CD8-positive, alpha-beta memory T cell (primary cell): ENCODE data around the gene POU6F2. TPM values are rescaled to one million over a fixed set of nuclear protein-coding genes. Genes with fewer than 3 reads are reported as not detected.

ENCODE experiments used
- CTCF ChIA-PET: fragments of 350-600 bp; sonication (Branson Sonifier 250); formaldehyde crosslinking; loops from one replicate; lab custom pipeline; 2021; ENCODE audit warnings: antibody characterized with exemption; lab: Charles Lee
- POLR2A ChIA-PET: fragments of 350-600 bp; sonication (Branson Sonifier 250); formaldehyde crosslinking; loops from one replicate; lab custom pipeline; 2021; ENCODE audit warnings: antibody characterized with exemption; lab: Charles Lee
- DNase-seq, 5 donors: peaks; one replicate each; pipeline versions ENCODE4 v3.0.0 to v3.0.0-alpha.2; 2020 to 2022; ENCODE audit warnings: mixed read lengths in 1 of 5
- H3K27ac ChIP-seq: one replicate; pipeline ENCODE4 v1.7.0; 2013; ENCODE audit warnings: low read depth, mild to moderate bottlenecking, low read length, moderate library complexity
- H3K27me3 ChIP-seq: 2 replicates; pipeline ENCODE4 v1.7.0; 2013; ENCODE audit warnings: low read length, mild to moderate bottlenecking; ENCODE audit not compliant: insufficient read depth, poor library complexity, severe bottlenecking
- H3K36me3 ChIP-seq: 2 replicates; pipeline ENCODE4 v1.7.0; 2013; ENCODE audit warnings: mild to moderate bottlenecking, low read length, moderate library complexity; ENCODE audit not compliant: insufficient read depth
- H3K4me1 ChIP-seq: 2 replicates; pipeline ENCODE4 v1.7.0; 2013; ENCODE audit warnings: mild to moderate bottlenecking, low read length, moderate library complexity; ENCODE audit not compliant: insufficient read depth
- H3K4me3 ChIP-seq: 2 replicates; pipeline ENCODE4 v1.7.0; 2013; ENCODE audit warnings: mild to moderate bottlenecking, low read length
- H3K9me3 ChIP-seq: 2 replicates; pipeline ENCODE4 v1.7.0; 2013; ENCODE audit warnings: mild to moderate bottlenecking, low read length
- H3K27ac Mint-ChIP-seq, 8 donors: one replicate each; pipeline ENCODE4 v1.8.0; 2020 to 2021; ENCODE audit warnings: mixed read lengths in 8 of 8, mild to moderate bottlenecking in 6 of 8, inconsistent platforms in 3 of 8, moderate library complexity in 3 of 8
- H3K27me3 Mint-ChIP-seq, 2 donors: one replicate each; pipeline ENCODE4 v1.8.0; 2020 to 2021; ENCODE audit warnings: mixed read lengths in 2 of 2, mild to moderate bottlenecking in 1 of 2, moderate library complexity in 1 of 2
- H3K36me3 Mint-ChIP-seq, 3 donors: one replicate each; pipeline ENCODE4 v1.8.0; 2020 to 2021; ENCODE audit warnings: mixed read lengths in 3 of 3, inconsistent platforms in 1 of 3, mild to moderate bottlenecking in 1 of 3
- H3K4me1 Mint-ChIP-seq, 3 donors: one replicate each; pipeline ENCODE4 v1.8.0; 2020 to 2021; ENCODE audit warnings: mixed read lengths in 3 of 3, inconsistent platforms in 1 of 3, mild to moderate bottlenecking in 1 of 3
- H3K4me3 Mint-ChIP-seq, 7 donors: one replicate each; pipeline ENCODE4 v1.8.0; 2020 to 2021; ENCODE audit warnings: mixed read lengths in 7 of 7, mild to moderate bottlenecking in 6 of 7, moderate library complexity in 4 of 7, inconsistent platforms in 2 of 7
- H3K9me3 Mint-ChIP-seq, 5 donors: one replicate each; pipeline ENCODE4 v1.8.0; 2020 to 2022; ENCODE audit warnings: mixed read lengths in 5 of 5, mild to moderate bottlenecking in 3 of 5, moderate library complexity in 2 of 5, inconsistent platforms in 1 of 5
- polyA plus RNA-seq: library from polyadenylated mRNA; unstranded; fragments of 300-500 nt; fragmentation: Illumina TruSeq; gene quantifications from one replicate; pipeline ENCODE4 v1.2.3, GENCODE V29; 2021
- total RNA-seq, 2 experiments: library from RNA; stranded (reverse); gene quantifications; one replicate each; pipeline ENCODE4 v1.2.3, GENCODE V29; 2021

The POU6F2 gene
- total and polyA plus RNA-seq, 3 experiments from 2014 or later, result not detected

DNA sequence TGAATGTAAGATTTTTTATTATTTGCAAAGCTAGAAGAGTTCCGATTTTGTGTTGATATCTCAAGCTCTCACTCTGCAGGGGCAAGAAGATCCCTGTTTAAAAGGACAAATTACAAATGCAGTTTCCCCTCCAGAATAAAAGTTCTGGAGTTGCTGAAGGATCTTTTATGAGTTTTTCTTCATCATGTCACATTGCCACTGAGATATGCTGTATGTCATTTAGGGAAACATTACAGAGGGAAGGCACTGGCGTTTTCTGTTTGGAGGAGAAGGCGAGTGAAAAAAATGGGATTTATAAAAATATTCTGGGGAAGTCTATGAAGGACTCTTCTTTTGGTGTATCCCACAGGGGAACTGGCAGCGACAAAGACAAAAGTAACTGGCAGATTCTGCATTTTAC is 57.4 kb downstream of the POU6F2 start:
- no peaks in the 10 kb centered on the region for H3K36me3 ChIP-seq
- H3K9me3 ChIP-seq, result no peaks in the 10 kb centered on the region
- ChIA-PET POLR2A (no interaction called here), CTCF (no interaction called here)
- Mint-ChIP-seq H3K27me3 (peaks cover 0 to 3% of the 10 kb centered on the region in 2 donors), H3K27ac (no peak overlapping the region), H3K4me1 (no peaks in the 10 kb centered on the region), H3K9me3 (peaks cover 0 to 2% (median 0%) of the 10 kb centered on the region in 5 donors), H3K4me3 (no peak overlapping the region), H3K36me3 (no peaks in the 10 kb centered on the region)
- H3K27ac ChIP-seq, result no peak overlapping the region
- H3K27me3 ChIP-seq, result no peaks in the 10 kb centered on the region
- DNase-seq, result no peak
- no peaks in the 10 kb centered on the region for H3K4me1 ChIP-seq
- H3K4me3 ChIP-seq, result no peak overlapping the region

DNA sequence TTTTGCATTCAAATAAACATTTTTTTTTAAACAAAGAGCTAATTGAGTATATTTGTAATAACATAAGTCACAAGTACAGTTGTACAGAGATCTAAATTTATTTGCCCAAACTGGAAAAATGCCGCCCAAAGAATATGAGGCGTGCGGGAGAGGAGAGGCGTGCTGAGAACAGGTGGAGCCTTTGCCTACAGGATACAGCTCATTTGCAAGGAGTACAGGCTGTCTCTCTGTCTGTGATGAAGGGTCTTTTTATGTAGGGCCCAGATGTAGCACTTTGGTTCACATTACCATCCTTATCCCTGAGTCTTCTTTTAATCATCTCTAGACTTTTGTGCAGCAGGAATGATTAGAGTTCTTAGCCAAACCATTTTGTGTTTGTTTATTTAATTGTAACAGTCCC is 58.2 kb downstream of the POU6F2 start:
- Histone ChIP-seq H3K36me3 (no peaks in the 10 kb centered on the region), H3K27ac (no peak overlapping the region), H3K4me3 (no peak overlapping the region), H3K4me1 (no peaks in the 10 kb centered on the region), H3K27me3 (no peaks in the 10 kb centered on the region), H3K9me3 (no peaks in the 10 kb centered on the region)
- Mint-ChIP-seq H3K4me3 (no peak overlapping the region), H3K36me3 (no peaks in the 10 kb centered on the region), H3K4me1 (no peaks in the 10 kb centered on the region), H3K27ac (no peak overlapping the region), H3K9me3 (peaks cover 0 to 2% (median 0%) of the 10 kb centered on the region in 5 donors), H3K27me3 (peaks cover 0 to 3% of the 10 kb centered on the region in 2 donors)
- DNase-seq, result no peak
- POLR2A ChIA-PET, result no interaction called here
- CTCF ChIA-PET, result no interaction called here

DNA sequence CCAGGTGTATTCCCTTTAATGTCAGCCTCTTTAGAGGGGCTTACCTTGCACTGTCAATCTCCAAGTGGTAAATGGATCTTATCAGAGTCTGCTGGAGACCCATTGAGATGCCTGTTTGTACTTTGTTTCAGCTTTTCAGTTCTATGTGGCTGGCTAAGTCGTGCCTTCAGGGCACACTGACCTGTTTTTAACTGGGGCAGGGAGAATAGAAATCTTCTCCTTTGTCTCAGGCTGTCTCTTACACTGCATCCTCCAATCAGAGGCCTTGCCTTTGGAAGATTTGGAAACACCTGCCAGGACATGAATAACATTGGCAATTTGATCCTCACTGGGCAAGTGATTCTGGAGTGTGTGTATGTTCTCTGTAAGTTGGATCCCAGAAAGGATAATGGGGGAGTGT is 65.0 kb downstream of the POU6F2 start:
- Histone ChIP-seq H3K27me3 (no peaks in the 10 kb centered on the region), H3K36me3 (no peaks in the 10 kb centered on the region), H3K27ac (no peak overlapping the region), H3K9me3 (no peaks in the 10 kb centered on the region), H3K4me3 (no peak overlapping the region), H3K4me1 (no peaks in the 10 kb centered on the region)
- Mint-ChIP-seq H3K36me3 (no peaks in the 10 kb centered on the region), H3K9me3 (no peaks in the 10 kb centered on the region), H3K4me3 (no peak overlapping the region), H3K27ac (no peak overlapping the region), H3K27me3 (no peaks in the 10 kb centered on the region), H3K4me1 (no peaks in the 10 kb centered on the region)
- CTCF ChIA-PET, result no interaction called here
- no peak for DNase-seq
- POLR2A ChIA-PET, result no interaction called here

DNA sequence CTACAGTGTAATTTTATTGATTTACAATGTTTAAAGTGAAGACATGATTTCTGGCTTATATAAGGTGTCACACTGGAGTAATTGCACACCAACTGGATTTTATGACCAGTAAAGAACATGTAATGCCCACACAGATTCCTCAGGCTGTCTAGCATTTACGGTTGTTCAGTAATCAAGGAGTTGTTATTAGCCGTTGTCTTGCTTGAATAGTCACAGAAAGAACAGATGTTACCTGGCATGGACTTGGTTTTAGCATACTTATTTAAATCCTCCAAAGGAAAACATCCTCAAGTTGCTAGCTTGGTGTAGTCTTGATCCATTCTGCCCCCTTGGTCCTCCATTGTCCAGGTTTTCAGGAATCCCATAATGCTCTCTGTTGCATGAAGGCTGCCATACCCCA is 65.8 kb downstream of the POU6F2 start:
- Histone ChIP-seq H3K27ac (no peak overlapping the region), H3K36me3 (no peaks in the 10 kb centered on the region), H3K4me1 (no peaks in the 10 kb centered on the region), H3K4me3 (no peak overlapping the region), H3K9me3 (no peaks in the 10 kb centered on the region), H3K27me3 (no peaks in the 10 kb centered on the region)
- no peaks in the 10 kb centered on the region for H3K36me3 Mint-ChIP-seq
- no peaks in the 10 kb centered on the region for H3K27me3 Mint-ChIP-seq
- H3K9me3 Mint-ChIP-seq, result no peaks in the 10 kb centered on the region
- H3K4me3 Mint-ChIP-seq, result no peak overlapping the region
- no peaks in the 10 kb centered on the region for H3K4me1 Mint-ChIP-seq
- DNase-seq, result no peak
- CTCF ChIA-PET, result no interaction called here
- POLR2A ChIA-PET, result no interaction called here
- H3K27ac Mint-ChIP-seq, result peak overlapping the region in 1 of 8 donors; percentile 49

DNA sequence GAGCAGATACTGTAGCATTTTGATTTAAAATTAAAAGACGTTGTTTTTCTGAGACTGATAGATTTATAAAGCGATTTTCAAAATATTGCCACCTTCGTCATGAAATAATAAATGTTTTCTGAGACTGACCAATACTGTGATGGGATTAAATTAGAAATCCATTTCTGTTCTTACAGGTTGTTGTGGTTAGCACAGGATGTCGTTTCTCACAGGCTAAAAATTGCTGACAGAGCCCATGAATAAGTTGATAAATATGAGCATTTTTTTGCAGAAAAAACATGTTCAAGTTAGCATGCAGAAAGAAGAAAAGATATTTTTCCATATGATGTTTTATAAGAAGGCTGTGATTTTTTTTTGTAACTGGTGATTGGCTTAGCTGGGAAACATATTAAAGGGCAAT is 66.8 kb downstream of the POU6F2 start:
- no peak overlapping the region for H3K27ac ChIP-seq
- Mint-ChIP-seq H3K4me1 (no peaks in the 10 kb centered on the region), H3K9me3 (no peaks in the 10 kb centered on the region)

DNA sequence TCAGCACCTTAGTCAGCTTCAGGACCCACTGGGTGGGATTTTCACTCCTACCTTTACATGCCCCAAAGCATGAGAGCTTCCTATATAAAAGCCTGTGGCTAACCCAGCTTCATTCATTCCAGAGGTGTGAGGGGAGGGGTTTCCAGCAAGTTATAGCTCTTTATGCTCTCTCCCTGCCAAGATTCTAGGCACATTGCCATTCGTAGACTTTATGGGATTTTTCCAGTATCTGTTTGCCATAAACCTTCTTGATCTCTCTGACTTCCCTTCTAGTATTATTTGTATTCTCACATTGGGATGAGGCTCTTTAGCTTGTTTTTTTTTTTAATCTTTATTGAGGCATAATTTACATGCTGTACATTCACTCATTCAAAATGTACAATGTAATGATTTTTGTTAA is 67.5 kb downstream of the POU6F2 start:
- Mint-ChIP-seq H3K4me3 (no peak overlapping the region), H3K36me3 (no peaks in the 10 kb centered on the region), H3K4me1 (no peaks in the 10 kb centered on the region), H3K27me3 (peaks cover 0 to 5% of the 10 kb centered on the region in 2 donors), H3K27ac (no peak overlapping the region), H3K9me3 (no peaks in the 10 kb centered on the region)
- Histone ChIP-seq H3K9me3 (no peaks in the 10 kb centered on the region), H3K27ac (no peak overlapping the region), H3K36me3 (no peaks in the 10 kb centered on the region), H3K27me3 (no peaks in the 10 kb centered on the region), H3K4me3 (no peak overlapping the region), H3K4me1 (no peaks in the 10 kb centered on the region)
- ChIA-PET CTCF (no interaction called here), POLR2A (no interaction called here)
- no peak for DNase-seq

More for the DNA sequence above, 66.8 kb downstream of the POU6F2 start:
- no peaks in the 10 kb centered on the region for H3K36me3 Mint-ChIP-seq
- Histone ChIP-seq H3K4me1 (no peaks in the 10 kb centered on the region), H3K9me3 (no peaks in the 10 kb centered on the region), H3K4me3 (no peak overlapping the region), H3K36me3 (no peaks in the 10 kb centered on the region), H3K27me3 (no peaks in the 10 kb centered on the region)
- peak overlapping the region in 1 of 8 donors; percentile 5 for H3K27ac Mint-ChIP-seq
- H3K27me3 Mint-ChIP-seq, result peaks cover 0 to 4% of the 10 kb centered on the region in 2 donors
- ChIA-PET POLR2A (no interaction called here), CTCF (no interaction called here)
- DNase-seq, result no peak
- H3K4me3 Mint-ChIP-seq, result no peak overlapping the region

DNA sequence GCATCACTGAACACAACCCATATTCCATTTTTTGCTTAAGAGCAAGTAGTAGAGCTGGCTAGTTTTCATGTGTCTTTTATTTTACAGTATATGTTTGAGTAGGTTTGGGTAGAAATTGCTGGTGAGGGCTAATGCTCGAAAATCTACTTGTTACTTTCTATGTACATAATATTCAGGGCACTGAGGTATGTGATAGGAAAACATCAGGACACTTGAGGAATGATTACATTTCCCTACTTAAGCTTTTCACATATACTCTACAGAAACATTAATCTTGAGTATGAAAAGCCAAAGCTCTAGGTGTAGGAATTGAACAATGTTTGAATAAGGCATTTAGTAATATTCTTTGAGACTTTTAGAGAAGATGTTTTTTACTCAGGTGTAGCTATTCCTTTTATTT is 73.6 kb downstream of the POU6F2 start:
- Mint-ChIP-seq H3K27me3 (peaks cover 0 to 21% of the 10 kb centered on the region in 2 donors), H3K4me3 (no peak overlapping the region), H3K9me3 (peaks cover 0 to 11% (median 2%) of the 10 kb centered on the region in 5 donors), H3K27ac (no peak overlapping the region), H3K36me3 (no peaks in the 10 kb centered on the region), H3K4me1 (no peaks in the 10 kb centered on the region)
- no peak overlapping the region for H3K4me3 ChIP-seq
- H3K36me3 ChIP-seq, result no peaks in the 10 kb centered on the region
- no peak for DNase-seq
- CTCF ChIA-PET, result no interaction called here
- no peak overlapping the region for H3K27ac ChIP-seq
- no peaks in the 10 kb centered on the region for H3K27me3 ChIP-seq
- H3K9me3 ChIP-seq, result no peaks in the 10 kb centered on the region
- H3K4me1 ChIP-seq, result no peaks in the 10 kb centered on the region
- POLR2A ChIA-PET, result no interaction called here

DNA sequence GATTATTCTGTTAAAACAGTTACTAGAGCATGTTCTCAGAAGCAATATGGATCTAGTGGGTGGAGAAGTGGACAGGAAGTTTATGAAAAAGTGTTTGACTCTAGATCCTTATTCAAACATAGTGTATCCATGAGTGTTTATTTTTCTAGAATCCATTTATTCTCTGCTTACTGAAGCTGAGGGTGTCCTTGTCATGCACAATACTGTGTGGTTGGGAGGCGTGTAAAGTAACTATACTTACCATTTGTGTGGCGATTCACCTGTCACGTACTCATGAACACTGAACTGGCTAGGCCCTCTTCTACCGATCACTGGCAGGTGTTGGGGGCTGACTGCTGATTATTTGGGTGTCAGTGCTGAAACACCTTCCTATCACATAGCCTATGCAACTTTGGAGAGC is 74.0 kb downstream of the POU6F2 start:
- Mint-ChIP-seq H3K9me3 (peaks cover 0 to 15% (median 4%) of the 10 kb centered on the region in 5 donors), H3K4me3 (no peak overlapping the region), H3K27me3 (peaks cover 0 to 21% of the 10 kb centered on the region in 2 donors), H3K27ac (no peak overlapping the region), H3K4me1 (no peaks in the 10 kb centered on the region), H3K36me3 (no peaks in the 10 kb centered on the region)
- CTCF ChIA-PET, result no interaction called here
- Histone ChIP-seq H3K9me3 (no peaks in the 10 kb centered on the region), H3K4me1 (no peaks in the 10 kb centered on the region), H3K4me3 (no peak overlapping the region), H3K36me3 (no peaks in the 10 kb centered on the region), H3K27me3 (no peaks in the 10 kb centered on the region), H3K27ac (no peak overlapping the region)
- DNase-seq, result no peak
- POLR2A ChIA-PET, result no interaction called here

DNA sequence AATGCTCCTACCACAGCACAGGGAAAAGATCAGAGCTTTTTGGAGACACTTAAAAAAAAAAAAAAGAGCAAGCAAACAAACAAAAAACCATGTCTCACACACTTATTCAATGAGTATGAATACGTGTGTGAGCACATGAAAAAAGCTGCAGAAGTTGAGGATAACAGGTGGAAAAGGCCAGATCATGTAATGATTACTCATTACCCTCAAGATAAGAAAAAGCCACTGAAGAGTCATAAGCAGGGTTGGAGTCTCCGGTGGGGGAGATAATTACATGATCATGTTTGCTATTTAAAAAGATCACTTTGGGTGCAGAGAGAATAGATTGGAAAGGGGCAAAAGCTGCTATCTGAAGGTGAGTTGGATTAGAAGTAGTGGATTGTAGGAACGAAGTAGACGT is 77.0 kb downstream of the POU6F2 start:
- H3K9me3 Mint-ChIP-seq, result peaks cover 0 to 18% (median 10%) of the 10 kb centered on the region in 5 donors
- CTCF ChIA-PET, result no interaction called here
- H3K4me1 ChIP-seq, result no peaks in the 10 kb centered on the region
- no peak overlapping the region for H3K27ac ChIP-seq
- no peaks in the 10 kb centered on the region for H3K36me3 Mint-ChIP-seq
- H3K27me3 ChIP-seq, result no peaks in the 10 kb centered on the region
- POLR2A ChIA-PET, result no interaction called here
- H3K36me3 ChIP-seq, result no peaks in the 10 kb centered on the region
- no peak overlapping the region for H3K4me3 Mint-ChIP-seq
- no peak overlapping the region for H3K4me3 ChIP-seq
- peaks cover 0 to 17% of the 10 kb centered on the region in 2 donors for H3K27me3 Mint-ChIP-seq
- no peaks in the 10 kb centered on the region for H3K4me1 Mint-ChIP-seq
- DNase-seq, result no peak
- no peaks in the 10 kb centered on the region for H3K9me3 ChIP-seq
- H3K27ac Mint-ChIP-seq, result no peak overlapping the region
